NCI-H1092 treated with DMSO at 0.1 percent for 48 hours (cell line): ENCODE measurements around the gene SMC6.

ENCODE experiments used
- DNase-seq: peaks from one replicate; lab custom pipeline; 2025; lab: John Stamatoyannopoulos, UW

Gene SMC6

DNA sequence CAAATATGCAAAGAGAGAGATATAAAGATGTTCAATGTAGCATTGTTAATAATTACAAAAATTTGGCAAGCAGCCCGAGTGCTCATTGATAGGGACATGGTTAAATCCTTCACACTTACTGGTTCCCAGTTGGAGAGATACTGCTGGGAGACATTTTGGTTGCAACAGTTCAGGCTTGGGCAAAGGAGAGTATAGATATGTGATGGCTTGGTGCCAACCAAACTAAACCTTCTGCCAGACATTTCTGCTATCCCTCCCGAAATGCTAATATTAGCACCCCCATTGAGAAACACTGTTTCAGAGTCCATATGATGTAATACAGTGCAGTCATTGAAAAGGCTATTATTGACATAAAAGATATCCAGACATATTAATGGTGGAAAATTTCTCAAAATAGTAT lies 11.8 kb upstream of the SMC6 start:
- DNase-seq = no peak

DNA sequence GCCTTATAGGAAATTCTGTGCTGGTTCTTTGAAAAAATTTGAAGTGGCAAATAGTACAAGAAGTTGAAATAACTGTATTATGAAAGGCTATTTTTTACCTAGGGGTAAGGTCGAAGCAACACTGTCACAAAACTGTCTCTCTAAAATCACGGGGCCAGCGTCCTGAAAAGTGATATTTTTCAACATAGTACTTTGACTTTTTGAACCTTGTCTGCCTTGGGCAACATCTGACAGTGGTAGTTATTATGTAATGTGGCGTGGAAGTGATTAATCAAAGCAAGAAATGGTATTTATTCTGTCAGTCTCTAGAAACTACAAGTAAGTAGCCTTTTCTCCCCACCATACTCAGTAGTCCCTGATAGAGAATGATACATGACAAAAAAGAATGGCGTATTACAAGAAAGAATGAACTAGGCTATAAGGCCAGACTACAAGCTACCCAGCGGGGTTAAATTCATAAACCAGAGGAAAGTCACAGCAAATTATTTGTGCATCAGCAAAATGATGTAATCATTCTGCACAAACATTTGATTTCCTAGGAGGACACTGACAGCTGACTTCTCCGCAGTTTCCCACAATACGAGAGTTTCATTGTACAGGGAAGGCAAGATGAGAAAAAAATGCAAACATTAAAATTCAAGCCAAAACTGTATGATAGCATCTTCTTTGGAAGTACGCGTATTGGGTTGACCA lies 10.2 kb upstream of the SMC6 start:
- no peak for DNase-seq

DNA sequence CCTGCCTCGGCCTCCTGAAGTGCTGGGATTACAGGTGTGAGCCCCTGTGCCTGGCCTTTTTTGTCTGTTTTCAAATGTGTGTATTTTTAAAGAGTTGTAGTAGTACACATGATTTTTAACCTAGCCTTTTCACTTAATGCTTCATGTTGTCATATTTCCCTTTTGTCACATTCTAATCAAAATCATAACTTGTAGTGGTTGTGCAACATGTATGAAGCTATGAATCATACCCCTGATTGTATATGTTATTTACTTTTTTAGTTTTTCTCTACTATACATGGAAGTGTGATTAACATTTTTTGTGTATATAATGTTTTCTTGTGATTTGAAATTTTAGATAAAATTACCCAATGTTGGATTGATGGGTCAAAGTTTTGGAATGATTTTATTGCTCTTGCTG lies 8.8 kb upstream of the SMC6 start:
- no peak for DNase-seq

DNA sequence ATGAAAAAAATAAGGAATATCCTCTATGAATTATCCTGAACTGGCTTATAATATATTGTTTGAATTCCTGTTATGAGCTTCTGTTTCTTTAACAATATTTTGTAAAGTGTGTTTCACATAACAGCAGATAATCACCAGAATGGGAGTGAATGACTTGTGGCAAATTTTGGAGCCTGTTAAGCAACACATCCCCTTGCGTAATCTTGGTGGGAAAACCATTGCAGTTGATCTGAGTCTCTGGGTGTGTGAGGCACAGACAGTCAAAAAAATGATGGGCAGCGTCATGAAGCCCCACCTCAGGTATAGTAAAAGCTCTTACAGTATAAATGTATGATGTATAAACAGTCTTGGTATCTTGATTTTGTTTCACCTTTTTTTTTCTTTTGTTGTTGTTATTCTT lies 6.2 kb upstream of the SMC6 start:
- DNase-seq = no peak

DNA sequence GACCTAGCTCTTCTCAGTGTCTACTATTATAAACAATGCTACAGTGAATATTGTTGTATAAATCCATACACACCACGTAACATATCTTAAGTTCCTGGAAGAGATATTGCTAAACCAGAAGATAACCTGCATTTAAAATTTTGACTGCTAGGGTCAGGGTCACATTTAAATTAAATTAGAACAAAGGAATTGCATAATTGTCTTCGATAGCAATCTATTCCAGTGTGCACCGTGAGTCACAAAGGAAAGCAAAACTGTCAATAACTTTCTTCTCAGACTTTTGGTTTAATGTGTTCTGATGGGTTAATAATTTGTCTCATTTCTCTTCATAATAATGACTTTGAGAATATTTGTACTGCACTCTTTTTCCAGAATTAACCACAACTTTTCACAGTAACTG lies 4.5 kb upstream of the SMC6 start:
- DNase-seq = no peak

DNA sequence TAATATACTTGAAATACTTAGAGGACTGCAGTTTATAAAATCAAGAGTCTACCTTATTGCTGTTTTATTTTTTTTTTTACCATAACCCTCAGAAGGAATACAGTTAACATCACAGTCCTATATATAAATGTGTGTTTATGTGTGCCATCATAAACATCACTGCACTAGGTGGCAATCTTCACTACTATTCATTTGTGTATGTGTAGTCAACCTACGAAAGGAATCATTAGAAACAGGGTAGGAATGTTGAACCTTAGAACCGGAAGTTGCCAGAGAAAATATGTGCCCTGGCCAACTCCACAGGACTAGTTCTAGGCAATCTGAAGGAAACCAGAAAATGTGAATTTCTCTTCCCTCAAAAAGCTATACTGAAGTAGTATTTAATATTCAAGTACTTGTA lies 3.7 kb upstream of the SMC6 start:
- DNase-seq = no peak

DNA sequence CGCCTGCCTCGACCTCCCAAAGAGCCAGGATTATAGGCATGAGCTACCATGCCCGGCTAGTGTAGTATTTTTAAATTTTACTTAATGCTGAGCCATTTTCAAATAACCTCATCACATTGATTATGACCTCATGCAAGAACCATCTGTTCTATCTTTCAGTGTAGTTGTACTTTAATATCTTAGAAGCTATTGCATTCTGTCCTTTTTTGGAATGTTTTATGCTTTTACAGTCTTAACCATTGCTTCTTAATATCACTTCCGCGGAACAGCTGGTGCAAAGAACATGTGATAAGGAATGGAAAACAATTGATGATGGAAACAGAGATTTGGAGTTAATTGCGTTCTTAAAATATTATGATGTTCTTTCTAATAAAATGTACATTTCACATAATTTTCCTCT lies 3.1 kb upstream of the SMC6 start:
- no peak for DNase-seq

DNA sequence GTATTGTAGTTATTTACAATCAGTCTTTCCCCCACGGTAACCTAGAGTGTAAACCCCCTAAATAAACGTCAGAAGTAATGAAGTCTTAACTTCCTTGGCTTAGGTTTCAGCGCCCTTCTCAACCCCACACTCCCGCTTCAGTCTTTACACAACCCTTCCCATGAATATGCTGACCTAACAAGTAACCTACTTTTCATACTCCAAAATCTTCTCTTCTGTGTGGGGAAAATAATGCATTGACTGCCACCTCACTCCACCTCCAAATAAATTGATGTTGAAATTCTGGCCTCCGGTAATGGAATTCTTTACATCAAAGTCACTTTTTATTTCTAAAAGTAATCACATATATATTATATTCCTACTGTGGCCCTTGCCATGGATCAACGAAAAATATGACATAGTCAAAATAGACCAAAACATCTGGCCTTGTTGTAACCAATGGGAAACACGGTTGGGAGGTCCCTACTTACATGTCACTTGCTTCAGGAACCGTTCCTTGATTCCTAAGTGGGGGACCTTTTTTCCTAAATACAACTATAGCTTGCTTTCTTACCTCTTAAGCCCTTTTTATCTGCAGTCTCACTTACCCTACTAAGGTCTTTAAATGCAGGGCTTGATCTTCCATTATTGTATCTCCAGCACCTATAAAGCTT lies 1.3 kb upstream of the SMC6 start:
- no peak for DNase-seq

DNA sequence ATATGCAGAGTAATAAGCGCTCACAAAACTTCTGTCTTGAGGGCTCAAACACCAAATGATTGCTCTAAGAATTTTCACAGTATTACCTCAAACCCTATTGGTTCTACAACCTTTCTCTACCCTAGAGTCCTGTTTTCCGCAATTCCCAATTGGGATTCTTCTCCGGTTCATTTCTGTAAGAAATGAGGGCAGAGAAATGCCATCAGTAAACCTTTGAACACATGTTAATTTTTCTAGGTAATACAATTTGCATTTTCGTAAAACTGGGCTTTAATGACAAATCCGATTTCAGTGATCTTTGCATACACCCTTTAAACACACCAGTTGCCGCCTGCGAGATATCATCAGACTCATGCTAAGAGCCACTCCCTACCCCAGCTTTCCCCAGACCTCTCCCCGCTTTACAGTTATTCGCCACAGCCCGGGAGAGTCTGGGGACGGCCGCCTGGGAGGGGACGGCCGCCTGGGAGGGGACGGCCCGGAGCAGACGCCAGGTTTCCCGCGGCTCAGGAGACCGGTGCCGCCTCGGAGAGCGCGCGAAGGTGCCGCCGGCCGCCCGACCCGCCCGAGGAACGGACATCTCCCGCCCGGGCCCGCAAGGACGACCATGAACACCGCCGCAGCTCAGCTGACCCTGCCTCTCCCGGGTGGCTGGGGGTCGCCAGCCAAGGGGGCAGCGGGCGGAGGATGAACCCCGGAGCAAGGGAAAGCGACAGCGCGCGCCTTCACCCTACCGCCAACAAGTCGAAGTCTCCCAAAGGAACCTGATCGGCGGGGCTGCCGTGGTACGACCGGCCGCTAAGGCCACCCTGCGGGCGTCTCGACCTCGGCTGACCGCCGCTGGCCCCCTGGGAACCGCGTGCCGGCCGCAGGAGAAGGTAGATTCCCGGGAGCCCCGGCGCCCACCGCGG lies 463 bp downstream of the SMC6 start:
- DNase-seq = peak; percentile 61

DNA sequence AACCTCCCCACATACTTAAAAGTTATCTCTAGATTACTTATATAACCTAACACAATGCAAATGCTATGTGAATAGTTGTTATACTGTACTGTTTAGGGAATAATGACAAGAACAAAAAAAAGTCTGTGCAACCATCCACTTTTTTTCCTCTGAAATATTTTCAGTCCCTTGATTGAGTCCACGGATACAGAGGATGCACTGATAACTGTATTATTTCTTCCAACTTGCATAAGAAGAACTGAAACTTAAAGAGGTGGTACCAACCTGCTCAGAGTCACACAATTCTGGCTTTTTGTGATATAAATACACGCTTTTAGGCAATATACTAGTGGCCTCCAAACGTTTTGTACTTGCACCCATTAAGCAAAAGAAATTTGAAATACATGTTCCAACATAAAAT lies 1.4 kb downstream of the SMC6 start:
- no peak for DNase-seq

DNA sequence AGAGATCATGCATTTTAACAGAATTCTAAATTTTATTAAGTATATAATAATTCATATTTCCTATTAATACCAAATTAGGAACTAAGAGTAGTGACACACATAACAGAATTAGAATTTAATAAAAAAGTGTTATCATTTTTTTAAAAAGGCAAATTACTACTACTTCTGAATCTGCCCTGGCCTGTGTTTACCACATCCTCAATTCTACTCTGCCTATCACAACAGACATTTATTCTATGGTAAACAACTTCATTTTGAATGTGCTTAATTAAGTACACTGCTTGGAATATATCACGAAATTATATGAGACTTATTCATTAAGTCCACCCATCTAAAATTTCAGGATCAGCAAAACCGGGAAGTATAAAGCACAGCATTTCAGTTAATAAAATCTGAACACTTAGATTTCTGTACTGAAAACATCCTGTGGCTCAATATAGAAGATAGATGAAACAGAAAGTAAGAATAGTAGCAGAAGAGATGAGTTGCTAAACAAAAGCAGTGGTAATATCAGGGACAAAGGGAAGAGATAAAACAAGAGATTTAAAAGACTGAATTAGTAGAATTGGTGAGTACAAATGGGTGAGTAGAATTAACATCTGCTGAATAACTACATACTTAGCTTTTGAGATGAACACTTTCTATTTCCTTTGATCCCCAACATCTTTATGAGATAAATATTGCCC lies 3.7 kb downstream of the SMC6 start:
- no peak for DNase-seq

DNA sequence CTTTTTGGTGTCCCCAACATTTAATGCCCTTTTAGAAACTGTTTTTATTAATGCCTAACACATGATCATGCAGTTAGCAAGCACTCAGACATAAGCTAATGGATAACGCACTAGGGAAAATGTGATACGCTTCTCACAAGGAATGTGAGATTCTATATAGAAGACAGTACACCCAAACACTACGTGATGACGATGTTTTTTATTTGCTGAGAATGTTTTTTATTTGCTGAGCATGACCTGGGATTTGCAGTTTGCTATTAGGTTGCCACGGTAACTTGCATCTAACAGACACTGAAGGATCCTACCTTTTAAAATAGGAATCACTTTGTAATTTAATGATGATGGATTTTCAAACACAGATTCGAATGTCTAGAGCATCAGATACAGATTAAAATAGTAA lies 4.9 kb downstream of the SMC6 start:
- no peak for DNase-seq

DNA sequence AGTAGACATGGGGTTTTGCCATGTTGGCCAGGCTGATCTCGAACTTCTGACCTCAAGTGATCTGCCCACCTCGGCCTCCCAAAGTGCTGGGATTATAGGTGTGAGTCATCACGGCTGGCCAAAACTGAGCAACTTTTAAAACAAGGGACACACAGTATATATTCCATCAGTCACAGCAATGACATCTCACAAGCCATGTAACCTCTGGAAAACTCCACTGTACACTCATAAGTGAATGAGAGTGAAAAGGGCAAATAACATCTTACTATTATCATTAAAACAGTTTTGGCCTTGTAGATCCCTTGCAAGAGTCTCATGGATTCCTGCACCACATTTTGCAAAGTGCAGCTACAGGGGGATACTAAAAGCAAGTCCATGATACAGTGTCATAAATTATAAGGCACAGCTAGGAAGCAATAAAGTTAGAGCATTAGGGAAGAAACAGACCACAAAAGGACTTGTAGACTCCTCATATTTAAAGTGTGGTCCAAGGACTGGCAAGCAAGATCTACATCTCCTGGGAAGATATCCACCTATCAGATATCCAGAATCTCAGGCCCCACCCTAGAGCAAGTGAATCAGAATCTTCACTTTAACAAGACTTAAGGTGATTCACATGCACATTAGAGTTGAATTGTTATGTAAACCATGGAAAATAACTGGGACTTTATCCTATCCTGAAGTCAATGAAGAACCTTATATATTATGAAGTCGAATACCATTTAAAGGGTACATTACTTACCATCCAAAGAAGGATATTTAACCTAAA lies 5.7 kb downstream of the SMC6 start:
- no peak for DNase-seq

DNA sequence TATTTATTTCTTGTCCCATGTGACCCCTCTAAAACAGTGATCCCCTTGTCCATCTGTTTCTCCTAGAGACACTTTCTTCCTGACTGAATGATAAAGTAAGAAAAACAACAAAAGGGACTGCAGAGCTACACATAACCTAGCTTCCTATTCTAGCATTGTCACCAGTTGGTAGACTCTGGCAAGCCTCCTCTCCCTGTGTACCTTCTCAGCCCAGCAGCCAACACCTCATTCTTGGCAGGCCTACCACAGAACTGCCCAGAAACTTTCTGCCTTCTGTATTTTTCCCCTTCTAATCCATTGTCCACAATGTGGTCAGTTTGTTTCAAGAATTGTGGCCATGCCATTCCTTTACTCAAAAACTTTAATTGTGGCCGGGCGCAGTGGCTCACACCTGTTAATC lies 13.4 kb downstream of the SMC6 start:
- no peak for DNase-seq

DNA sequence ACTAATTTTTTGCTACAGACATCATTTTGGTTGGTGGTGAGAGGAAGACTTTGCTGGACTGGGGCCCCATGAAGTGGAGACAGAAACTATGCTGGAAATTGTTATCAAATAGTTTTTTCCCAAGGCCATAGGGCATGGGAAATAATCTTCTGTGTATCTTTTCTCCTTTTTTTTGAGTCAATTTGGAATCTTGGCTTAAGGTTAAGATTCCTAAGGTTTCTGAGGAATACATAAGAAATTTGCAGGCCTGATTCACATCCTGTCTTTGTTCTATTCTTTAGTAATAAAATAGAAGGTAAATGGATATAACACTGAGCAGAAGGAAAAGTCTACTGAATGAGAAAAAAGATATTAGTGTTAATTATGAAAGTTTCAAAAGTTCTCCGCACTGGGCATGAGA lies 16.6 kb downstream of the SMC6 start:
- DNase-seq = no peak

DNA sequence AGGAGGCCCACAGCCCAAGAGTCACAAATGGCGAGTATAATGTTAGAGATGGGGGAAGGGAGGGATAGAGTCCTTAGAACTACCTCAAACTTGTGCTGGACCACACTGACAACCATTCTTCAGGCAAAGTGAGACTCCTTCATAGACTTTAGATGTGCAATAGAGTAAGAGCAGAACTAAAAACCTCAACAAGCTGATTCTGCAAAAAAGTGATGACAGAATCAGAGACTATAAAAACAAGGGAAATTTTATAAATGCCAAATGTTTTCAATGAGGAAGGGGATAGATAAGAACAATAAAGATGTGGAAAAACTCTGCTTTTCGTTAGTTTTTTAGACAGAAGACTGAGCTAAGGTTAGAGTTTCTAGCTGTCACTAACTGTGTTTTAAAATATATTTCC lies 17.7 kb downstream of the SMC6 start:
- DNase-seq = no peak

DNA sequence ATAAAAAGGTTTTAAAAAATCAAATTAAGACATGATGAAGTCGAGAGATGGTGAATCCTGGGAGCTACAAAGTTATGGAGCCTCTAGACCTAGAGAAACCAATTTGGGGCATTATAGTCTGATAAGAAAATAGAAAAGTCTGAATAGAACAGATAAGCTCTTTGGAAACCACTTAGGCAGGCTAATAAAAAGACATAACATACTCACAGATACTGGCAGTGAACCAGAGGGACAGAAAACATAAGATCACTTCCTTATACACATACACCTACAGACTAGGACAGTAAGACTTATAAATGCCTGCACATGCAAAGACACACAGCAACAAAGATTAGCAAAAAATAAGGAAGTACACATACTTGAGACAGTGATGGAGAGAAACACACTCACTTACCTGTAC lies 20.0 kb downstream of the SMC6 start:
- no peak for DNase-seq

DNA sequence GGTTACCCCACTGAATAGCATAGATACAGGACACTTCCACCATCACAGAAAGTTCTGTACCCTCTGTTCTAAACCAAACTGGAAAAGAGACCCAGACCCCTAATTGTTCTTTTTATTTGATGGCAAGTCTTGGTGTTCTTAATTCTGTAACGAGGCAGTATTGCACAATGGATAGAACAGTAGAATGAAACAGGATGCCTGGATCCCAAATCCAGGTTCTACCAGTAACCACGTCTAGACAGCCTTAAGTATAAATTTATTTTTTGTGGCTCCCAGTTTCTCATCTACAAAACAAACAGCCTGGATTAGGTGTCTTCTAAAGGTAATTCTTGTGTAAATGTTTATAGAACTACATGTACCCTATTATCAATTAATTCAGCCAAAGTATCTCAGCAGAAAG lies 23.7 kb downstream of the SMC6 start:
- DNase-seq = no peak

DNA sequence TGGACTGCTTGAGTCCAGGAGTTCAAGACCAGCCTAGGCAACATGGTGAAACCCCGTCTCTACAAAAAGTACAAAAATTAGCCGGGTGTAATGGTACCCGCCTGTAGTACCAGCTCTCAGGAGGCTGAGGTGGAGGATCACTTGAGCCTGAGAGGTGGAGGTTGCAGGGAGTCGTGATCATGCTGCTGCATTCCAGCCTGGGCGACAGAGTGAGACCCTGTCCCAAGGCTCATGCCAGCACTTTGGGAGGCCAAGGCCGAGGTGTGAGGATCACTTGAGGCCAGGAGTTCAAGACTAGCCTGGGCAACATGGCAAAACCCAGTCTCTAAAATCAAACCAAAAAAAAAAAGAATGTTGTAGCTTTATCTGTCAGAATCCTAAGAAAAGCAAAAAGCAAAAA lies 25.4 kb downstream of the SMC6 start:
- no peak for DNase-seq

DNA sequence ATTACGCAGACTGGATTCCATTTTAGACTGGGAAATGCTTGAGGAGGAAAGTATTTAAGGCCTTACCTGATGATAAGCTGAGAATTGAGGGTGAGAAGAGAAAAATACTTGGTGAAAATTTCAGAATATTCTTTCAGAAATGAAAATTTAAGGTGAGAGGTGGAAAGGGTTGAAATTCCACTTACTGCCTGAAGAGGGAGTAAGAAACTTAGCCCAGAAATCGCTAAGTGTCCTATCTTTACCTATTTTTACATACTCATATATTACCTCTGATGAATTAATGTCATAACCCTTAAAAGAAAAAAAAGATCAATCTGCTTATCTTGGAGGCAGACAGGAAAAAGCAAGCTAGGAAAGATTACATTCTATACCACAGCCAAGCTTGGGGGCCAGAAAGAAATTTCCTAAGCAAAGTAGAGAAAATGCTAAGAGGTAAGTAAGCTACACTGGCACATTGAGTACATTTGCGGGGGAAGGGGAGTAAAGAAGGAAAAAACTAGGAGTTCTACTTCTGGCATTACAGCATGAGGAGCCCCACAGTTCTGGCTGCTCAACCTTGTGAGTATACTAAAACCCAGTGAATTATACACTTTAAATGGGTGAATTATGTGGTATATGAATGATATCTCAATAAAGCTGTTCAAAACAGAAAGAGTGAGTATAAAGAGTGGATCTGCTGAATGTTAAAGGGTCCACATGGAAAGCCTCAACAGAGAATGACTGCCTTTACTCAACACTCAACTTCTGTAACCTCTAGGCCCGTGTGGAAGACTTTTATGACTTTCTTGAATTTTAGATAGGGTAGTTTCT lies 33.8 kb downstream of the SMC6 start:
- DNase-seq = no peak

DNA sequence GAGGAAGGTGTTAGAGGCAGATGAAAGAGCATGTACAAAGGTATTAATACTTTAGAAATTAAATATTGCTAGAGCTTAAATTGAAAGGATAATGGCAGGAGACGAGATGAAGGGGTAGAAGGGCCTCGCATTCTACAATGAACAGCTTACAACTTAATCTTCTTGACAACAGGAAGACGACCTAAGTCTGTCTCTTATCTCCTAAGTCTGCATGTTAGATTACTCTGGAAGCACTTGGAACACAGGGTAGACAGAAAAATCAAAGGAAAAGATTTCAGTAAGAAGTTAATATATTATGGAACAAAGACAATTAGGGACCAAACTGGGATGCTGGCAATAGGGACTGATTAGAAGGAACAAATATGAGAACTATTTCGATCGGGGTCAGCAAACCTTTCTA lies 34.9 kb downstream of the SMC6 start:
- DNase-seq = no peak
